NCI-H2081 treated with DMSO at 0.1 percent for 48 hours (cell line): ENCODE results near the gene CYCS.

Experiments
- DNase-seq: peaks from one replicate; lab custom pipeline; 2025; lab: John Stamatoyannopoulos, UW

CYCS gene

GRCh38 chr7:25125137-25125946 lies at the start of gene CYCS:
Gene CYCS (minus strand): TSS chr7:25125260. CDS start chr7:25124119, 1,141 bp downstream.
- DNase-seq = peak; percentile 99

GRCh38 chr7:25173184-25173583 lies 48.1 kb upstream of the CYCS start:
- no peak for DNase-seq

- DNase-seq = no peak
These were observed 46.5 kb upstream of the CYCS start for GRCh38 chr7:25171516-25171915.

GRCh38 chr7:25171071-25171470 lies 46.0 kb upstream of the CYCS start:
- no peak for DNase-seq

- DNase-seq = no peak
These were observed 44.6 kb upstream of the CYCS start for GRCh38 chr7:25169683-25170082.

- DNase-seq = no peak
These were observed 43.1 kb upstream of the CYCS start for GRCh38 chr7:25168145-25168544.

GRCh38 chr7:25167262-25167843 lies 42.3 kb upstream of the CYCS start:
- DNase-seq = no peak

GRCh38 chr7:25159983-25160596 lies 35.0 kb upstream of the CYCS start:
- DNase-seq = peak; percentile 55

GRCh38 chr7:25158966-25159365 lies 33.9 kb upstream of the CYCS start:
- DNase-seq = no peak

- DNase-seq = no peak
These were observed 26.7 kb upstream of the CYCS start for GRCh38 chr7:25151773-25152172.

GRCh38 chr7:25149836-25150235 lies 24.8 kb upstream of the CYCS start:
- no peak for DNase-seq

GRCh38 chr7:25148772-25149575 lies 23.9 kb upstream of the CYCS start:
- DNase-seq = no peak

GRCh38 chr7:25143763-25144162 lies 18.7 kb upstream of the CYCS start:
- no peak for DNase-seq

GRCh38 chr7:25139536-25139935 lies 14.5 kb upstream of the CYCS start:
- no peak for DNase-seq

GRCh38 chr7:25134358-25135010 lies 9.4 kb upstream of the CYCS start:
- DNase-seq = no peak

- DNase-seq = no peak
These were observed 7.4 kb upstream of the CYCS start for GRCh38 chr7:25132430-25132829.

- no peak for DNase-seq
These were observed 1.7 kb upstream of the CYCS start for GRCh38 chr7:25126751-25127150.

- no peak for DNase-seq
These were observed 459 bp downstream of the CYCS start for GRCh38 chr7:25124465-25125136.

- DNase-seq = no peak
These were observed 2.7 kb downstream of the CYCS start for GRCh38 chr7:25122373-25122772.

GRCh38 chr7:25121599-25121998 lies 3.5 kb downstream of the CYCS start:
- DNase-seq = no peak

- no peak for DNase-seq
These were observed 6.0 kb downstream of the CYCS start for GRCh38 chr7:25119102-25119501.
